Fibroblast of peridontal ligament (primary cell): ENCODE results near the gene CCDC24.

Experiments
- DNase-seq: peaks from one replicate; pipeline ENCODE4 v3.0.0-alpha.2; 2010; ENCODE audit errors: extremely low read depth

Gene CCDC24

DNA sequence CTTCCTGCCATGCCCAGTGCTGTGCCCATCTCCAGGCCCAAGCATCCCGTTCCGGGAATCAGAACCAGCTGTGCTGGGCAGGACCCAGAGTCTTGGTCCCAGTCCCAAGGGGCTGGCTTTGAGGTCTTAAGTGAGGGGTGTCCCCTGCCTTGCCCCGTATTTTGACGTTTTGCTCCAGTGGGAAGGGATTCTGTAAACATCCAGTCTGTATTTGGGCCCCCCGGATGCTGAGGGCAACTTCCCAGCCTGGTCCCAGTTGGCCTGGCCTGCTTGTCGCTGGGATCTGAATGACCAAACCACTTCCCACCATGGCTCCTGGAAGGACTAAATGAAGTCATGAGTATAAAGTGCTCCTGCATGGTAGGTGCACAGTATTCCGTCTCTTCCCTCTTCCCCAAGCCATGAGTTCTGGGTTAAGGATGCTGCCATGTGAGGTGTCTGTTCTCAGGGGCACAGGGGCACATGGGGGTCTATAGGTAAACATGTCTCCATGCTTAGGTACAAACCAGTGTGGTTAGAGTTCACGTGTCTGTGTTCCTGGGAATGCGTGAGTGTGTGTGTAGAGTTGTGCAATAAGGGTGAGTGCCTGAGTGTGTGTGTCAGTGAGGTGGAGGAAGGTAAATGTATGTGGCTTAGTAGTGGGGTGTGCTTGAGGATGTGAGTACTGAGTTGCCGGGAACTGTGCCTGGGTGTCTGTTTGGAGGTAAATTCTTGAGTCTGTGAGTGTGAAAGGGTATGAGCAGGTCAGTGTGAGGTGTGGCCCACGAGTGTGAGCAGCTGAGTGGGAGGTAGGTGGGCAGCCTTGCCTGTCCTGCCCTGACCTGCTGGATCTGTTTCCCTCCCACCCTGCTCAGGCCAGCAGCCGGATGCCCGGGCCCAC is 10.9 kb upstream of the CCDC24 start:
- DNase-seq = no peak

GRCh38 chr1:43981135-43981491 is 10.3 kb upstream of the CCDC24 start:
- DNase-seq = no peak

DNA sequence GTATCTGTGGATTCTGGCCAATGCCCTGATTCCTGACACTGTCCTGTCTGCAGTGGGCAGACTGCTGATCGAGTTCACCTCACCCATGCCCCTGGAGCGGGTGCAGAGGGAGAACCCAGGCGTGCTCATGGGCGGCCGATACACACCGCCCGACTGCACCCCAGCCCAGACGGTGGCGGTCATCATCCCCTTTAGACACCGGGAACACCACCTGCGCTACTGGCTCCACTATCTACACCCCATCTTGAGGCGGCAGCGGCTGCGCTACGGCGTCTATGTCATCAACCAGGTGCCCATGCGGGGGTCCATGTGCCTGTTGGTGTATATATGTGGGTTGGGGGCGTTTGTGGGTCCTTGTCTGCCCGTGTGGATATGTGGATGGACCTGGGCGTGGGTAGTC is 9.8 kb upstream of the CCDC24 start:
- no peak for DNase-seq

DNA sequence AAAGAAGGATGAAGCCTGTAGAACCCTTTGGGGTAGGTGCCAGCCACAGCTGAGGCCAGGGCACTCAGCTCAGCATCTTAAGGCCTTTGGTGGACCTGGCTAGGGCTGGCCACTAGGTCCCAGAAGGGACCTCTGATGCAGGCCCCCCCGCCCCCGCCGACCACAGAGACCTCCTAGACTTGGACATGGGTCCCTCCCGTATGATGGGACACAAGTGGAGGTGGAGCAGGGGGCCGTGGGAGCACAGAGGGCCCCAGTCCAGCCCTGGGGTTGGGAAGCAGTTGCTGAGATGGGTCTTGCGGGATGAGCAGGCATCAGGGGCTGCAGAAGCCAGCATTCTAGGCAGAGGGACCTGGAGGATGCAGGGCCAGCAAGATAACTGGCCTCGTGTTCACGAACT is 9.2 kb upstream of the CCDC24 start:
- no peak for DNase-seq

DNA sequence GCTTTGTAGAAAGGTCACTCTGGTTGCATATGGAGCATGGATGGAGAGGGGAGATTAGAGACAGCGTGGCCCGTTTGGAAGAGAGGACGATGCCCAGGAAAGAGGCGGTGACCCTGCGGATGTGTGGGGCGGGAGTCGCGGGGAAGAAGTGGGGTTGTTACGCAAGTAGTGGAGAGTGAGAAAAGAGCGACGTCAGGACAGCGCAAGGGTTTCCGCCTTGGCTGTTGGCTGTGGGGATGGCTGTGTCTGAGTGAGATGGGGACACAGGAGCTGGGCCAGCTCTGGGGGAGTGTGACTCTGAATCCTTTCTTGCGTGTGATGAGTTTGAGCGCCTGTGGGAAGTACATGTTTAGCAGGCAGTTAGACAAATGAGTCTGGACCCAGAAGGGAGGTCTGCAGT is 8.6 kb upstream of the CCDC24 start:
- no peak for DNase-seq

DNA sequence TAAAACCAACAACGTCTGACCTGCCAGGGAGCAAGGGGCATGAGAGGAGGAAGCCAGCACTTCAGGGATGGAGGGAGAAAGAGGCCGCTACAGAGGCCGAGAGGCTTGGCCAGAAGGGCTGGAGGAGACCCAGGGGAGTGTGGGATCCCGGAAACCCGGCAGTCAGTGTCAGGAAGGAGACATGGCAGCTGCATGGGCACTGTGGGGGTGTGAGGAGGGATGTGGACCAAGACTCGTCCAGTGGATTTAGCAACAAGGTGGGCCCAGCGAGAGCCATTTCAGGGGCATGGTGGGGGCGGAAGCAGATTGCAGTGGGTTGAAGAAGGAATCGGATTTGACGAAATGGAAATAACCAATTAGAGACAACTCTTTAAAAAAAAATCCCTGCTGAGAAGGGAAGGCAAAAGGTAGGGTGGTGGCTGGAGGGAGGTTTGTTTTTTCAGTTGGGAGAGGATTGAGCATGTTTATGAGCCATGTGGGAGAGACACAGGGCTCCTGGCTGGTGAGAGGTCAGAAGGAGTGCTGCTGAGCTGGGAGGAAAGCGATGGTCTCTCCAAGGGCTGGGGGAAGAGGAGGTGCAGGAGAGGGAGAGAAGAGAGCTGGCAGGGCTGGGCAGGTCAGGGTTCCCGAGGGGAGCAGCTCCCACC is 8.0 kb upstream of the CCDC24 start:
- DNase-seq = no peak

DNA sequence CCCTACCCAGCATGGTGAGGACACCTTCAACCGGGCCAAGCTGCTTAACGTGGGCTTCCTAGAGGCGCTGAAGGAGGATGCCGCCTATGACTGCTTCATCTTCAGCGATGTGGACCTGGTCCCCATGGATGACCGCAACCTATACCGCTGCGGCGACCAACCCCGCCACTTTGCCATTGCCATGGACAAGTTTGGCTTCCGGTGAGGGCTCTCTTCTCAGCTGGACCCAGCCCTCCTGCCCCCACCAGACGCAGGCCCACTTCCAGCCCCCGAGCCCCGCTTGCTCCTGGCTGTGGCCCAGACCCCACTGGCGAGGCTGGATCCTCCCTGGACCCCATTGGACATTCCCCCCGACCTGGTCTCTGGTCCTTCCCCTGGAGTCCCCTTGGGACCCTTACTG is 6.5 kb upstream of the CCDC24 start:
- DNase-seq = no peak

- no peak for DNase-seq
Observed at GRCh38 chr1:43985984-43986595, 5.3 kb upstream of the CCDC24 start.

DNA sequence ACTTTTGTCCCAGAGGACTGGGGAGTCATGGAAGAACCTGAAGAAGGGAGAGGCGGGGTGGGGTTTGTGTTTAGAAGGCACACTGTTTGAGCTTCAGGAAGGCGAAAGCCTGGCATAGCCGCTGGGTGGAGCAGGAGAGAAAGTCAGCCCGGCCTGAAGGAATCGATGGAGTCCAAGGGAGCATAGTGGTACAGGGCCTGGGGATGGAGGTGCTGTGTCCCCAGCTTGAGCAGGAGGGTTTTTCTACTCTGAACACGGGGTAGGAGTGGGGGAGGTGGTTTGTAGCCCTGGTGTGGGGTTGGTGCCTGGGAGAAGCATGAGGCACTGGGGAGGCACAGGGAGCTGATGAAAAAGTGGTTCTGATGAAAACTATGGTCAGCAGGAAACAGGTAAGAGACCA is 4.7 kb upstream of the CCDC24 start:
- no peak for DNase-seq

- no peak for DNase-seq
Observed at GRCh38 chr1:43987159-43987902, 4.1 kb upstream of the CCDC24 start.

- DNase-seq = no peak
Observed at GRCh38 chr1:43990271-43991199, 864 bp upstream of the CCDC24 start.

GRCh38 chr1:43991200-43991475 is 261 bp upstream of the CCDC24 start:
- DNase-seq = no peak

- DNase-seq = no peak
Observed at GRCh38 chr1:43992232-43992995, 1.0 kb downstream of the CCDC24 start.

GRCh38 chr1:43993206-43993914 is 2.0 kb downstream of the CCDC24 start:
- no peak for DNase-seq

DNA sequence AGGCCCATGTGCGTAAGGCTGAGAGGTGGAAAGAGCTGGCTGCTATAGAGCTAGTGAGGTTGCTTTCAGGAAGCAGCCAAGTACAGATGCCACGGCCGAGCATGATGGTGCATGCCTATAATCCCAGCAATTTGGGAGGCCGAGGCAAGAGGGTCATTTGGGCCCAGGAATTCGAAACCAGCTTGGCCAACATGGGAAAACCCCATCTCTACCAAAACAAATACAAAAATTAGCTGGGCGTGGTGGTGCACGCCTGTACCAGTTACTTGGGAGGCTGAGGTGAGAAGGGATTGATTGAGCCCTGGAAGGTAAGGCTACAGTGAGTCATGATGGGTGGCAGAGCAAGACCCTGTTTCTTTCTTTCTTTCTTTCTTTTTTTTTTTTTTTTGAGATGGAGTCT is 2.7 kb downstream of the CCDC24 start:
- no peak for DNase-seq

DNA sequence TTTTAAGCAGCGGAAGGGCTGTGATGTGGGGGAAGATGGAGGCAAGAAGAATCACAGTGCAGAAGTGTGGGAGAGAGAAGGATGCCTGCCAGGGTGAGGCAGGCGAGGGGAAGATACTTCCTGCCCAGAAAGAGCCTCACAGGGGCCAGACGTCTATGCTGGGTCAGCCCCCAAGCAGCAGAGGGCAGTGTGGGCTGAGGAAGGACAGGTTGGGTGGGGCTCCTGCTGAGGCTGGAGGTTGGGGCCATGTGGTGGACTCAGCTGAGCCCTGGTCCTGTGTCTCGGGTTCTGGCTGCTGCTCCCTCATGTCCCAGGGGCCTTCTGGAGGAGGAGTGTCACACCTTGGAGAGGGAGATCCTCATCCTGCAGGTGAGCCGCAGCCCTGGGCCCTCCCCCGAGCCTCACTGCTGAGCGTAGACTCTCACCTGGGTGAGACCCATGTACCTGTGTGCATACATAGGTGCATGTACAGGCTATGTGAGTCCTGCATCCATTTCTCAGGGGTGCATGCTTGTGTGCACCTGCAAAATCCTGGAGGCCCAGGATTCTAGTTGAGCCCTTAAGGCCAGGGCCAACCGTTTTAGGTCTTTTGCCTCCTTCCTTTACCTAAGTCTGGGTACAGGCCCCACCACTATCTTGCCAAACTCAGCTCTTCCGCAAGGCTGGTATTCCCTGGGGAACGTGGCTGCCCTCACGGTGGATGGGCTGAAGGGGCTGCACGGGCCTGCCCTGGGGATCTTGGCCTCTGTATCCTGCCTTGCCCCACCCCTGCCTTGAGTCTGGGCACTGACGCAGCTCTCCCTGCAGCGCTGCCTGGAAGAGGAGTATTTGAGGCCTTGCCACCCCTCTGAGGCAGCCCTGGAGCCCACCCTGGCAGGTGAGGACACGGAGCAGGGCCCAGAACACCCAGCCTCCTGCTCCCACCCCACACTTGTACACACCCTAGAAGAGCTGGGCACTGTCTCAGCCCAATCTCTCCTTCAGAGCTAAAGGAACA is 3.7 kb downstream of the CCDC24 start:
- no peak for DNase-seq

DNA sequence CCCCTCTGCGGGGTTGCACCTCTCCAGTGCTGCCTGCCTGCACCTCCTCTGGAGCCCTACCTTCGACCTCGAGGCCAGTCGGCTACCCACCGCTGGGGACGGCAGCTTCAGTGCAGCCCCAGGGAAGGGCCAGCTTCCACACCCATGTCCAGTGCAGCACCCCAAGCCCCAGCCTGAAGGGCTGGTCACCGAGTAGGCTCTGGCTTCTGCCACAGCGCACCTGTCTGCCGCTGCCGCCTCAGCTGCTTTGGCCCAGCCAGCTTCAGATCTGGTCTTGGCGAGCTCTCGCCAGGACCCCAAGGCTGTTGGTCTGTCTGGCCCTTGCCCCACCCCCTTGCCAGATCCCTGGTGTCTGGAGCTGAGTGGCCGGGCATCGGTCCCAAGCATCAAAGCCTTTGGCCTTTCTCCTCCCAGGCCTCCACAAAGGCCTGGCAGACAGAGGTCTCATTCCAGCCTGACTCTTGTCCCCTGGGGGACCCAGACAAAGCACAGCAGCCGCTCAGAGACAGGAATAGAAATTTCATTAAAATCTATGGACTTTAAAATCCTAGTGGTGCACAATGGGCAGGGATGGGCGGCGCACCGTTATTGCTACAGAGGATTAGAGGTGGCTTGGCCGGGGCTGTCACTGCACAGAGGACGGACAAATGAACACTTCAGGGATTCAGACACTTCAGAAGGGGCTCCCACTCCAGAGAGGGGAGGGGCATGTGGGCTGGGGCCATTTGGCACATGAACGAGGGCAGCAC is 4.8 kb downstream of the CCDC24 start:
- no peak for DNase-seq

DNA sequence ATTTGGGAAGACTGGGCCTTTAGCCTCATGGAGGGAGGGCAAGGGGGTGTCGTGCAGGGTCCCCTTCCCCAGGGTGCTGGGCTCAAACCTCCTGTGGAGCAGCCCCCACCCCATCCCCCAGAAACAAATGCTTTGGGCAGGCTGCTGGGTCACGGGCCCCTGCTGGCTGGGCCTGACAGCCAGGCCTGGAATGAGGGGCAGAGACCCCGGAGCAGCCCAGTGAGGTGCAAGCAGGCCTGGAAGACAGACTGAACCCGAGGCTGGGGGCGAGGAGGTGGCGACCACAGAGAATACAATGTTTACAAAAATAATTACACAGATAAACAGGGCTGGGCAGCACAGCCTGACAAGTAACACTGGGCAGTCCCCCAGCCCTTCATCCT is 5.3 kb downstream of the CCDC24 start:
- DNase-seq = no peak
